GM21786 (cell line): Measurements from ENCODE around the gene INHBC.
"Not testable (repeated sequence)": the region's sequence is repeated elsewhere in the genome, so short reads cannot be mapped to it uniquely, and the experiment has no call there.

Experiments
- ATAC-seq: cut with Tn5 transposase; IDR thresholded peaks from one replicate; pipeline ENCODE4 v1.9.1; 2021; ENCODE audit not compliant: unreplicated experiment

INHBC gene, protein sequence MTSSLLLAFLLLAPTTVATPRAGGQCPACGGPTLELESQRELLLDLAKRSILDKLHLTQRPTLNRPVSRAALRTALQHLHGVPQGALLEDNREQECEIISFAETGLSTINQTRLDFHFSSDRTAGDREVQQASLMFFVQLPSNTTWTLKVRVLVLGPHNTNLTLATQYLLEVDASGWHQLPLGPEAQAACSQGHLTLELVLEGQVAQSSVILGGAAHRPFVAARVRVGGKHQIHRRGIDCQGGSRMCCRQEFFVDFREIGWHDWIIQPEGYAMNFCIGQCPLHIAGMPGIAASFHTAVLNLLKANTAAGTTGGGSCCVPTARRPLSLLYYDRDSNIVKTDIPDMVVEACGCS

GRCh38 chr12:57434517-57435223, at the start of gene INHBC:
Gene INHBC (plus strand): TSS chr12:57434784. CDS start chr12:57434887, 103 bp downstream.
- ATAC-seq: no peak

DNA sequence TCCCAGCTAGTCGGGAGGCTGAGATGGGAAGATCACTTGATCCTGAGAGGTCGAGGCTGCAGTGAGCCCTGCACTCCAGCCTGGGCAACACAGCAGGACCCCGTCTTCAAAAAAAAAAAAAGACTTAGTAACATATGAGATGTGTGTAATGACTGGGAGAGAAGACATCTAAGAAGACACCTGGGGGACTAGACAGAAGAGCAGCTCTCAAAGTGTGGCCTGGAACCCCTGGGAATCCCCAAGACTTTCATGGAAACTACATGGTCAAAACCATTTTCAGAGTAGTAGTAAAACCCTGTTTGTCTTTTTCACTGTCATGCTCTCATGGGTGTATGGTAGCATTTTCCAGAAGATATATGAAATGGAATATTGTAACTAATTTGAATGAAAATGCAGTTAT, 49.0 kb upstream of the INHBC start:
- no peak for ATAC-seq

- no peak for ATAC-seq
These were observed 48.3 kb upstream of the INHBC start for GRCh38 chr12:57386187-57386720.

GRCh38 chr12:57388425-57388824, 46.2 kb upstream of the INHBC start:
- ATAC-seq: no peak

GRCh38 chr12:57389033-57389432, 45.6 kb upstream of the INHBC start:
- no peak for ATAC-seq

DNA sequence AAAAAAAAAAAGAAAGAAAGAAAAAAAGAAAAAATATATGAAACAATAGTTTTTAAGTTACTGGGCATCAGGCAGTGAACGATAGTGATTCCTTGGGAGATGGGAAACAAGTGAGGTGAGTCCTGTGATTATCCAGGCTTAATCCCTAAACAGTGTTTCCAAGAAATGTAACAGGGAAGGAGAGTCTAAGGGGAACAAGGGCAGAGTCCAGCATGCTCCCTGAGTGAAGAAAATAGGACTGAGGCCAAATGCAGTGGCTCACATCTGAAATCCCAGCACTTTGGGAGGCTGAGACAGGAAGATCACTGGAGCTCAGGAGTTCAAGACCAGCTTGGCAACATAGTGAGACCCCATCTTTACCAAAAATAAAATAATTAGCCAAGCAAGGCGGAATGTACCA, 44.4 kb upstream of the INHBC start:
- no peak for ATAC-seq

DNA sequence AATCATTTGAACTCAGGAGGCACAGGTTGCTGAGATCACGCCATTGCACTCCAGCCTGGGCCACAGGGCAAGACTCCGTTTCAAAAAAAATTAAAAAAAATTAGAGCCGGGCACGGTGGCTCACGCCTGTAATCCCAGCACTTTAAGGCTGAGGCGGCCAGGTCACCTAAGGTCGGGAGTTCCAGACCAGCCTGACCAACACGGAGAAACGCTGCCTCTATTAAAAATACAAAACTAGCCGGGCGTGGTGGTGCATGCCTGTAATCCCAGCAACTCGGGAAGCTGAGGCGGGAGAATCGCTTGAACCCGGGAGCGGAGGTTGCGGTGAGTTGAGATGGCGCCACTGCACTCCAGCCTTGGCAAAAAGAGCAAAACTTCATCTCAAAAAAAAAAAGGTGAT, 39.5 kb upstream of the INHBC start:
- ATAC-seq: no peak

GRCh38 chr12:57397441-57397840, 37.1 kb upstream of the INHBC start:
- no peak for ATAC-seq

- ATAC-seq: not testable (repeated sequence)
These were observed 34.7 kb upstream of the INHBC start for GRCh38 chr12:57399718-57400463.

DNA sequence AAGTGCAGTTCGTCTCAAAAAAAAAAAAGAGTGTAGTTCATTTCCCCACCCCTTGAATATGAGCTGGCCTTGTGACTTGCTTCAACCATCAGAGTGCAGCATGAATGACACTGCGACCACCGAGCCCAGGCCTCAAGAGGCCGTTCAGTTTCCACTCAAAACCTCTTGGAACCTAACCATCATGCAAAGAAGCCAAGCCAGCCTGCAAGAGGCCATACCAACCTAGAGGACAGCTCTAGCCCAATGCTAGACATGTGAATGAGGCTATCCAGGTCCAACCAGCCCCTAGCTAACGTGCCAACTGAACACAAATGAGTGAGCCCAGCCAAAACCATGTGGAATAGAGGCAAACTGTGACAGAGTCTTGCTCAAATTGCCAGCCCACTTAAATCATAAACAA, 33.4 kb upstream of the INHBC start:
- ATAC-seq: no peak

GRCh38 chr12:57402156-57402555, 32.4 kb upstream of the INHBC start:
- not testable (repeated sequence) for ATAC-seq

DNA sequence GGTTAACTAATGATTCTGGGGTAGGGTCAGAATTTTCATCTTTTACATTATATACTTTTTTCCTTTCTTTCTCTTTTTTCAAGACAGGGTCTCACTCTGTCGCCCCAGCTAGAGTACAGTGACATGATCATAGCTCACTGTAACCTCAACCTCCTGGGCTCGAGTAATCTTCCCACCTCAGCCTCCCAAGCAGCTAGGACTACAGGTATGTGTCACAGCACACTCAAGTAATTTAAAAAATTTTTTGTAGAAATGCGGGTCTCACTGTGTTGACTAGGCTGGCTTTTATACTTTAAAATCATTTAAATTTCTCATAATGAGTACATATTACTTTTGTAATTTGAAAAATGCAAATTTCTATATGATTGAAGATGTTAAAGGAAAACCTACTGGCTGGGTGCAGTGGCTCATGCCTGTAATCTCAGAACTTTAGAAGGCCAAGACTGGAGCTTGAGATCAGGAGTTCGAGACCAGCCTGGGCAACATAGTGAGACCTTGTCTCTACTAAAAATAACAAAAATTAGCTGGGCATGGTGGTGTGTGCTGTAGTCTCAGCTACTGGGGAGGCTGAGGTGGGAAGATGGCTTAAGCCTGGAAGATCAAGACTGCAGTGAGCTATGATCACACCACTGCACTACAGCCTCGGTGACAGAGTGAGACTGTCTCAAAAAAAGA, 29.5 kb upstream of the INHBC start:
- ATAC-seq: no peak

- ATAC-seq: no peak
These were observed 24.1 kb upstream of the INHBC start for GRCh38 chr12:57410534-57410933.

DNA sequence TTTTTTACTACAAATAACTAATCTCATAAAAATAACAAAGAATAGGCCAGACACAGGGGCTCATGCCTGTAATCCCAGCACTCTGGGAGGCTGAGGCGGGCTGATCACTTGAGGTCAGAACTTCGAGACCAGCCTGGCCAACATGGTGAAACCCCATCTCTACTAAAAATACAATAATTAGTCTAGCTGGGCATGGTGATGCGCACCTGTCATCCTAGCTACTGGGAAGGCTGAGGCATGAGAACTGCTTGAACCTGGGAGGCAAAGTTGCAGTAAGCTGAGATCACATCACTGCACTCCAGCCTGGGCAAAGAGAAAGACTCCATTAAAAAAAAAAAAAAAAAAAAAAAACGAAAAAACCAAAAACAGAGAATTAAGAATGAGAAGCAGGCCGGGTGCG, 20.4 kb upstream of the INHBC start:
- not testable (repeated sequence) for ATAC-seq

DNA sequence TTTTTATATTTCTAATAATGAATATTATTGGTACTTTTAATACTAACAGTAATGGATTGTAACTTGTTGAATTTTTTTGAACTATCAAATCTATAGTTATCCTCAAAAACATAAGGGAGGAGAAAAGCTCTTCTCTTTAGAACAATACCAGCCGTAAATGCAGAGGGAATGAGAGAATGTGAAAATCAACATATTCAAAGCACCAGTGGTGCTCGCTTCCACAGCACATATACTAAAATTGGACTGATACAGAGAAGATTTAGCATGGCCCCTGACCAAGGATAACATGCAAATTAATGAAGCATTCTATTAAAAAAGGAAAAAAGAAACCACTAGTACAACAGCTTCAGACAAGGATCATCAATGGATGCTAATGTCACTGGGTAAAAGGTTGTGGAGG, 19.5 kb upstream of the INHBC start:
- no peak for ATAC-seq

- no peak for ATAC-seq
These were observed 18.3 kb upstream of the INHBC start for GRCh38 chr12:57416039-57416996.

- ATAC-seq: no peak
These were observed 16.3 kb upstream of the INHBC start for GRCh38 chr12:57418255-57418654.

DNA sequence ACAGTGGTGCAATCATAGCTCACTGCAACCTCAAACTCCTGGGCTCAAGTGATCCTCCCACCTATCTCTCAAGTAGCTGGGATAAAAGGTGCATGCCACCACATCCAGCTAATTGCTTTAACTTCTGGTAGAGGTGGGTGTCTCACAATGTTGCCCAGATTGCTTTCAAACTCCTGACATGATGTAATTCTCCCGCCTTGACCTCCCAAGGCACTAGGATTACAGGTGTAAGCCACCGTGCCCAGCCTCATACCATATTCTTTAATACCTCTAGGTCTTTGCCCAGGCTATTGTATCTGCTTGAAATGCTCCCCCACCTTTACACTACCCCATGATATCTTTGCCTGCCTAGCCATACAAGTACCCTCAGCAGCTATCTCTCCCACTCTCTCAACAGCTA, 15.1 kb upstream of the INHBC start:
- no peak for ATAC-seq

- ATAC-seq: no peak
These were observed 14.1 kb upstream of the INHBC start for GRCh38 chr12:57420482-57420881.

DNA sequence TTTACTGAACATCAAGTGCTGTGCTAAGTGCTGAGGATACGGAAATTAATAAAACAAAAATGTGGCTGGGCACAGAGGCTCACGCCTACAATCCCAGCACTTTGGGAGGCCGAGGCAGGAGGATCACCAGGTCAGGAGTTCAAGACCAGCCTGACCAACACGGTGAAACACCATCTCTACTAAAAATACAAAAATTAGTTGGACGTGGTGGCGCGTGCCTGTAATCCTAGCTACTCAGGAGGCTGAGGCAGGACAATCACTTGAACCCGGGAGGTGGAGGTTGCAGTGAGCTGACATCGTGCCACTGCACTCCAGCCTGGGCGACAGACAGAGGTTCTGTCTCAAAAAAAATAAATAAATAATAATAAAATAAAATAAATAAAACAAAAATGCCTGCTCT, 7.6 kb upstream of the INHBC start:
- ATAC-seq: not testable (repeated sequence)
